ENCODE measurements around the gene VBP1. TPM values are rescaled to one million over a fixed set of nuclear protein-coding genes. Genes with fewer than 3 reads are reported as not detected.

VBP1 gene
- total RNA-seq, 2 donors from 2014 or later: 39.3 to 54.3 TPM

GRCh38 chrX:155246748-155247147, 30.5 kb downstream of the VBP1 start:
- Histone ChIP-seq H3K4me1 (no peaks in the 10 kb centered on the region), H3K27ac (no peak overlapping the region), H3K4me3 (no peak overlapping the region), H3K27me3 (no peaks in the 10 kb centered on the region), H3K9me3 (no peaks in the 10 kb centered on the region), H3K36me3 (no peaks in the 10 kb centered on the region), H3K9ac (ENCODE audit: low read depth in 2 of 2, low read length in 2 of 2) (no peak overlapping the region)
- intact Hi-C loops (cut with DNase I): no loop called here
- TF ChIP-seq CTCF (IDR thresholded peaks at IDR 0.05): no peak
- no peak for DNase-seq

GRCh38 chrX:155247497-155247896, 31.2 kb downstream of the VBP1 start:
- intact Hi-C loops (cut with DNase I): no loop called here
- H3K36me3 ChIP-seq: no peaks in the 10 kb centered on the region
- no peaks in the 10 kb centered on the region for H3K9me3 ChIP-seq
- H3K27ac ChIP-seq: no peak overlapping the region
- H3K9ac ChIP-seq (ENCODE audit: low read depth in 2 of 2, low read length in 2 of 2): no peak overlapping the region
- no peaks in the 10 kb centered on the region for H3K4me1 ChIP-seq
- no peak overlapping the region for H3K4me3 ChIP-seq
- no peak for DNase-seq
- no peak for TF ChIP-seq CTCF (IDR thresholded peaks at IDR 0.05)
- H3K27me3 ChIP-seq: no peaks in the 10 kb centered on the region

GRCh38 chrX:155251391-155251790, 35.1 kb downstream of the VBP1 start:
- Histone ChIP-seq H3K4me1 (no peaks in the 10 kb centered on the region), H3K9ac (ENCODE audit: low read depth in 2 of 2, low read length in 2 of 2) (no peak overlapping the region), H3K27me3 (no peaks in the 10 kb centered on the region), H3K4me3 (no peak overlapping the region), H3K9me3 (no peaks in the 10 kb centered on the region), H3K27ac (no peak overlapping the region), H3K36me3 (no peaks in the 10 kb centered on the region)
- no peak for TF ChIP-seq CTCF (IDR thresholded peaks at IDR 0.05)
- intact Hi-C loops (cut with DNase I): no loop called here
- no peak for DNase-seq

GRCh38 chrX:155259752-155260151, 43.5 kb downstream of the VBP1 start:
- Histone ChIP-seq H3K4me1 (no peaks in the 10 kb centered on the region), H3K27ac (no peak overlapping the region), H3K4me3 (no peak overlapping the region), H3K27me3 (no peaks in the 10 kb centered on the region), H3K9me3 (no peaks in the 10 kb centered on the region), H3K36me3 (no peaks in the 10 kb centered on the region), H3K9ac (ENCODE audit: low read depth in 2 of 2, low read length in 2 of 2) (no peak overlapping the region)
- intact Hi-C loops (cut with DNase I): no loop called here
- DNase-seq: no peak
- TF ChIP-seq CTCF (IDR thresholded peaks at IDR 0.05): no peak

- Histone ChIP-seq H3K4me3 (no peak overlapping the region), H3K27ac (no peak overlapping the region), H3K9me3 (no peaks in the 10 kb centered on the region), H3K27me3 (no peaks in the 10 kb centered on the region), H3K9ac (ENCODE audit: low read depth in 2 of 2, low read length in 2 of 2) (peak overlapping the region in 1 of 2 donors; percentile 5), H3K4me1 (no peaks in the 10 kb centered on the region), H3K36me3 (no peaks in the 10 kb centered on the region)
- DNase-seq: no peak
- no peak for TF ChIP-seq CTCF (IDR thresholded peaks at IDR 0.05)
- intact Hi-C loops (cut with DNase I): no loop called here
Observed at GRCh38 chrX:155262970-155263754, 46.9 kb downstream of the VBP1 start.

Data from colonic mucosa (tissue), 4 donors.